GM23338 (cell line): Measurements from ENCODE around the gene KRT6A. TPM values are rescaled to one million over a fixed set of nuclear protein-coding genes. Genes with fewer than 3 reads are reported as not detected.

Experiments
- ATAC-seq: fragments of 200-7000 bp; cut with Tn5 transposase; 3 replicates; pipeline ENCODE4 v1.9.1; 2020
- DNase-seq: peaks from one replicate; pipeline ENCODE4 v3.0.0-alpha.2; 2015; ENCODE audit warnings: low spot score
- H2AFZ ChIP-seq: fragments of 200-600 bp; sonication (generic); 2 replicates; pipeline ENCODE4 v1.8.0; 2016; ENCODE audit warnings: antibody characterized with exemption, mild to moderate bottlenecking, moderate library complexity
- H3F3A ChIP-seq: fragments of 200-600 bp; sonication (generic); replicated peaks from 2 replicates; pipeline ENCODE4 v1.8.0; 2017; ENCODE audit warnings: antibody characterized with exemption, mixed run types, low read depth
- H3K27ac ChIP-seq: fragments of 200-600 bp; sonication (generic); 2 replicates; pipeline ENCODE4 v1.6.1; 2016; ENCODE audit warnings: low read depth
- H3K27me3 ChIP-seq: fragments of 200-600 bp; sonication (generic); 2 replicates; pipeline ENCODE4 v1.8.0; 2016; ENCODE audit warnings: mild to moderate bottlenecking, mixed run types, moderate library complexity; ENCODE audit not compliant: insufficient read depth
- H3K36me3 ChIP-seq: fragments of 200-600 bp; sonication (generic); 2 replicates; pipeline ENCODE4 v1.8.0; 2016; ENCODE audit warnings: mild to moderate bottlenecking; ENCODE audit not compliant: insufficient read depth
- H3K4me1 ChIP-seq: fragments of 200-600 bp; sonication (generic); 2 replicates; pipeline ENCODE4 v1.8.0; 2016; ENCODE audit warnings: mild to moderate bottlenecking, moderate library complexity; ENCODE audit not compliant: insufficient read depth
- H3K4me2 ChIP-seq: fragments of 200-600 bp; sonication (generic); 2 replicates; pipeline ENCODE4 v1.7.1; 2017; ENCODE audit warnings: mixed run types
- H3K4me3 ChIP-seq: fragments of 200-600 bp; sonication (generic); 2 replicates; pipeline ENCODE4 v1.6.1; 2016; ENCODE audit warnings: mixed run types
- H3K79me2 ChIP-seq: fragments of 200-600 bp; sonication (generic); replicated peaks from 2 replicates; pipeline ENCODE4 v1.8.0; 2017; ENCODE audit warnings: mild to moderate bottlenecking; ENCODE audit not compliant: insufficient read depth
- H3K9me2 ChIP-seq: fragments of 200-600 bp; sonication (generic); 2 replicates; pipeline ENCODE4 v1.8.0; 2017; ENCODE audit not compliant: insufficient read depth
- H4K20me1 ChIP-seq: fragments of 200-600 bp; sonication (generic); replicated peaks from 2 replicates; pipeline ENCODE4 v1.8.0; 2017; ENCODE audit warnings: mild to moderate bottlenecking; ENCODE audit not compliant: insufficient read depth
- H3K27ac Mint-ChIP-seq: 2 replicates; pipeline ENCODE4 v1.8.0; 2020; ENCODE audit warnings: inconsistent platforms, mild to moderate bottlenecking, moderate library complexity, mixed read lengths
- H3K27me3 Mint-ChIP-seq: 3 replicates; pipeline ENCODE4 v1.8.0; 2022; ENCODE audit warnings: low read depth, mild to moderate bottlenecking, moderate library complexity, mixed read lengths, inconsistent platforms; ENCODE audit not compliant: insufficient read depth, poor library complexity
- H3K36me3 Mint-ChIP-seq: 3 replicates; pipeline ENCODE4 v1.8.0; 2021; ENCODE audit warnings: low read depth, mild to moderate bottlenecking, inconsistent platforms, moderate library complexity, mixed read lengths
- H3K4me1 Mint-ChIP-seq: 3 replicates; pipeline ENCODE4 v1.8.0; 2020; ENCODE audit warnings: mild to moderate bottlenecking, inconsistent platforms, mixed read lengths
- H3K4me3 Mint-ChIP-seq: 3 replicates; pipeline ENCODE4 v1.8.0; 2021; ENCODE audit warnings: moderate library complexity, mild to moderate bottlenecking, inconsistent platforms, mixed read lengths
- H3K9me3 Mint-ChIP-seq: 3 replicates; pipeline ENCODE4 v1.8.0; 2020; ENCODE audit warnings: moderate library complexity, mild to moderate bottlenecking, inconsistent platforms, mixed read lengths
- CTCF ChIP-seq, 2 experiments: fragments of 200-600 bp in 1 of 2; sonication (generic) in 1 of 2; conservative IDR thresholded peaks; 2 replicates each; pipeline versions ENCODE4 v1.5.1 to v1.6.1; 2016 to 2017; ENCODE audit warnings: antibody characterized with exemption in 2 of 2, low read depth in 2 of 2, mild to moderate bottlenecking in 2 of 2, moderate library complexity in 1 of 2
- JUNB ChIP-seq: IDR thresholded peaks from one replicate; pipeline ENCODE4 v1.6.1; 2016; ENCODE audit warnings: antibody characterized with exemption; ENCODE audit not compliant: unreplicated experiment
- ZNF462 ChIP-seq: fragments of 250-450 bp; sonication (Bioruptor Pico); IDR thresholded peaks from 2 replicates; pipeline ENCODE4 v1.5.0; 2020; ENCODE audit warnings: mild to moderate bottlenecking, moderate library complexity
- polyA plus RNA-seq: library from polyadenylated mRNA; unstranded; fragments of >200 nt; fragmentation: Nextera tagmentation; extraction: Ambion mirVana; gene quantifications from 2 replicates; pipeline ENCODE4 v1.2.1, GENCODE V29; 2016
- total RNA-seq: library from RNA; depleted of rRNA; stranded (reverse); fragments of >200 nt; shearing (Covaris generic); gene quantifications from 2 replicates; pipeline ENCODE4 v1.2.3, GENCODE V29; 2014

Gene KRT6A
- total and polyA plus RNA-seq, 2 experiments from 2014 or later: not detected

DNA sequence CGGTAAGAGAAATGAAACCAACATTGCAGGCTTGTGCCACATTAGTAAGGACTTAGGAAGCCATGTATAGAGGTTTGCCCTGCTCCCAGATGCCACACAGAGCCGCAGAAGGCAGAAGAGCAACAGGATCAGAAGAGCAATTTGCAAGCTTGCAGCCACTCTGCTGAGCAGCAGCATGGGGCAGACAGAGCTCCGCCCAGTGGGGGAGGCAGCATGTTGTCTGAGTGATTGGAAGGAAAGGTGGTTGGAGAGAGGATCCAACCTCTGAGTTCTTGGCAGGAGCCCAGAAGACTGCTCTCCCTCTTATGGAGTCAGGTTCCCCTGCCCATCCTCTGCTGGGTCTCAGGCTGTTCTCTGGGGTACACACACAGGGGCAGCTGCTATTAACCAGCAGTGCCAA is 2.3 kb upstream of the KRT6A start:
- H3K79me2 ChIP-seq: no peaks in the 10 kb centered on the region
- H2AFZ ChIP-seq: peak overlapping the region; percentile 83
- no peak overlapping the region for H3K27ac Mint-ChIP-seq

More for the DNA sequence above, 2.3 kb upstream of the KRT6A start:
- H3K36me3 Mint-ChIP-seq: no peaks in the 10 kb centered on the region
- no peak overlapping the region for H3K27ac ChIP-seq
- peaks cover 19% of the 10 kb centered on the region for H3K4me1 ChIP-seq
- no peaks in the 10 kb centered on the region for H3F3A ChIP-seq
- peak overlapping the region; percentile 27; the same call in 1 of the 2 replicates for H3K4me2 ChIP-seq
- no peaks in the 10 kb centered on the region for H3K36me3 ChIP-seq
- no peaks in the 10 kb centered on the region for H3K27me3 ChIP-seq
- H3K4me3 Mint-ChIP-seq: no peak overlapping the region
- TF ChIP-seq JUNB (no peak), CTCF (conservative IDR thresholded peaks at IDR 0.05; ENCODE audit: low read depth in 2 of 2) (peak in 1 of 2 experiments; percentile 23; a peak in 1 of 4 replicates), ZNF462 (CRISPR knock-in tag) (peak; percentile 46; the same call in 1 of the 2 replicates)
- no peaks in the 10 kb centered on the region for H4K20me1 ChIP-seq
- peaks cover 15% of the 10 kb centered on the region for H3K27me3 Mint-ChIP-seq
- H3K4me3 ChIP-seq: no peak overlapping the region
- H3K9me2 ChIP-seq: no peaks in the 10 kb centered on the region
- peaks cover 26% of the 10 kb centered on the region for H3K4me1 Mint-ChIP-seq
- ATAC-seq (peak; percentile 79), DNase-seq (peak; percentile 54)
- H3K9me3 Mint-ChIP-seq: peaks cover 6% of the 10 kb centered on the region; the same call in 2 of the 3 replicates
